H1 (cell line): Measurements from ENCODE around the gene MAP1LC3A. TPM values are rescaled to one million over a fixed set of nuclear protein-coding genes. Genes with fewer than 3 reads are reported as not detected.

ENCODE experiments used
- KDM1A ChIP-seq: fragments of 200-600, 300-600 bp; sonication (generic); IDR thresholded peaks from 2 replicates; pipeline ENCODE4 v1.7.1; 2016; ENCODE audit warnings: mild to moderate bottlenecking, low read length, borderline replicate concordance
- polyA plus RNA-seq, 7 experiments: library from polyadenylated mRNA; depleted of rRNA in 3 of 7; stranded (reverse) in 5 of 7; unstranded in 2 of 7; fragments of >200 nt in 5 of 7; fragments of 200-250 nt in 2 of 7; gene quantifications; 1 replicate in 5 of 7; 2 replicates in 1 of 7; 4 replicates in 1 of 7; pipeline versions ENCODE4 v1.2.1 to v1.2.3, GENCODE V29; 2011 to 2013; ENCODE audit warnings: missing spikeins in 2 of 7, mixed read lengths in 2 of 7
- total RNA-seq: library from RNA; stranded (reverse); fragmentation: NEBNext Ultra II Directional; extraction: Animal tissue kit (Norgen Biotek cat#: 25700); gene quantifications from 2 replicates; pipeline ENCODE4 v1.2.1, GENCODE V29; 2021

MAP1LC3A gene
- total and polyA plus RNA-seq, 2 of the 8 experiments (the other 6 are each of a cell fraction or from before 2014, with no cell fraction given): 5.0 to 6.1 TPM

DNA sequence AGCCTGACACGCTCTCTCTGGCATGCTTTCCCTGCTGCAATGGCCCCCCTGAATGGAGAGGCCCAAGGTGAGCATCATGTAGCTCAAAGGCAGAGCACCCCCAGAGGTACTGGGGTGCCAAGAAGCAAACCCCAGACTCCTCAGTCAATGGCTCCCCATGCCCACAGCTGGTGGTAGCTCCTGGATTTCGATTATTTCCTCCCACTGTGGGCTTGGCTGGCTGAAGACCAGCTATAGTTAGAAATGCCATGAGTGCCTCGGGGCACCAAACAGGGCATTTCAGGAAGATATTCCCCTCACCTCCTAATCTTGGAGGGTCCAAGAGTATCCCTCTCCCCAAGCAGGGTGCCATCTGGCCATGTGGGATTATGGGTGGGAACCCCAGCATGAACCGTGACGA is 16.8 kb downstream of the MAP1LC3A start (continued):
- TF ChIP-seq KDM1A: no peak
